GM12801 (cell line): ENCODE measurements around the gene CHAF1A.

Experiments
- CTCF ChIP-seq: IDR thresholded peaks from one replicate; pipeline ENCODE4 v1.5.1; 2011; ENCODE audit warnings: control low read depth; ENCODE audit not compliant: insufficient read length; ENCODE audit errors: extremely low read depth

The CHAF1A gene

GRCh38 chr19:4446704-4447200, 44.3 kb downstream of the CHAF1A start:
- TF ChIP-seq CTCF = no peak

GRCh38 chr19:4447327-4448146, 45.1 kb downstream of the CHAF1A start:
- no peak for TF ChIP-seq CTCF

GRCh38 chr19:4448147-4448985, 45.9 kb downstream of the CHAF1A start:
- TF ChIP-seq CTCF = no peak

- TF ChIP-seq CTCF = no peak
Observed at GRCh38 chr19:4449022-4449638, 46.7 kb downstream of the CHAF1A start.

- TF ChIP-seq CTCF = no peak
Observed at GRCh38 chr19:4449639-4450028, 47.2 kb downstream of the CHAF1A start.

GRCh38 chr19:4452230-4452990, 50.0 kb downstream of the CHAF1A start:
- TF ChIP-seq CTCF = no peak
